ENCODE data around the gene OLFML2B. TPM values are rescaled to one million over a fixed set of nuclear protein-coding genes. Genes with fewer than 3 reads are reported as not detected.

OLFML2B gene
- total and polyA plus RNA-seq, 2 donors (not counting 1 experiment from before 2014, with no cell fraction given): 5.1 to 7.2 TPM

GRCh38 chr1:161966067-161966466 lies 57.6 kb downstream of the OLFML2B start:
- Histone ChIP-seq H3K36me3 (ENCODE audit: control insufficient read depth, insufficient read depth, low read length) (no peaks in the 10 kb centered on the region), H3K4me1 (ENCODE audit: control insufficient read depth, extremely low read depth, insufficient read depth, low read length) (peaks cover 9% of the 10 kb centered on the region), H4K20me1 (ENCODE audit: control insufficient read depth, extremely low read depth, insufficient read depth, low read length) (no peaks in the 10 kb centered on the region), H3K79me2 (ENCODE audit: control insufficient read depth, insufficient read depth, low read length) (no peaks in the 10 kb centered on the region), H3K27ac (ENCODE audit: insufficient read depth, low read length) (no peak overlapping the region), H3K4me2 (ENCODE audit: extremely low read depth, insufficient read depth, low read length) (no peak overlapping the region), H2AFZ (ENCODE audit: low read length) (no peak overlapping the region), H3K9ac (ENCODE audit: insufficient read depth, low read length) (no peak overlapping the region), H3K27me3 (ENCODE audit: control insufficient read depth, insufficient read depth, low read length) (no peaks in the 10 kb centered on the region), H3K4me3 (replicated peaks in 1 of 4; ENCODE audit: control extremely low read depth in 1 of 4, insufficient read depth in 1 of 4, low read depth in 3 of 4, low read length in 4 of 4) (no peak overlapping the region), H3K9me3 (ENCODE audit: control insufficient read depth, insufficient read depth, low read depth, low read length) (no peaks in the 10 kb centered on the region)
- no peak for TF ChIP-seq CTCF (conservative IDR thresholded peaks at IDR 0.05 in 1 of 2, IDR thresholded peaks at IDR 0.05 in 1 of 2; ENCODE audit: low read depth in 1 of 2, low read length in 2 of 2)
- TF ChIP-seq EZH2 (IDR thresholded peaks at IDR 0.05; ENCODE audit: low read length, missing control alignments): no peak
- DNase-seq (ENCODE audit: low read depth in 2 of 2): peak in 1 of 2 donors; percentile 38

GRCh38 chr1:161962091-161962887 lies 61.4 kb downstream of the OLFML2B start:
- Histone ChIP-seq H3K27me3 (ENCODE audit: control insufficient read depth, insufficient read depth, low read length) (no peaks in the 10 kb centered on the region), H4K20me1 (ENCODE audit: control insufficient read depth, extremely low read depth, insufficient read depth, low read length) (no peaks in the 10 kb centered on the region), H2AFZ (ENCODE audit: low read length) (peak overlapping the region; percentile 57), H3K9ac (ENCODE audit: insufficient read depth, low read length) (peak overlapping the region; percentile 72), H3K4me1 (ENCODE audit: control insufficient read depth, extremely low read depth, insufficient read depth, low read length) (peaks cover 9% of the 10 kb centered on the region), H3K36me3 (ENCODE audit: control insufficient read depth, insufficient read depth, low read length) (no peaks in the 10 kb centered on the region), H3K27ac (ENCODE audit: insufficient read depth, low read length) (peak overlapping the region; percentile 97), H3K79me2 (ENCODE audit: control insufficient read depth, insufficient read depth, low read length) (no peaks in the 10 kb centered on the region), H3K9me3 (ENCODE audit: control insufficient read depth, insufficient read depth, low read depth, low read length) (no peaks in the 10 kb centered on the region), H3K4me2 (ENCODE audit: extremely low read depth, insufficient read depth, low read length) (peak overlapping the region; percentile 95), H3K4me3 (replicated peaks in 1 of 4; ENCODE audit: control extremely low read depth in 1 of 4, insufficient read depth in 1 of 4, low read depth in 3 of 4, low read length in 4 of 4) (peak overlapping the region; percentile 46 to 61 (median 58))
- TF ChIP-seq EZH2 (IDR thresholded peaks at IDR 0.05; ENCODE audit: low read length, missing control alignments): no peak
- peak; percentile 81 to 91 for DNase-seq (ENCODE audit: low read depth in 2 of 2)

GRCh38 chr1:161958425-161958824 lies 65.2 kb downstream of the OLFML2B start:
- Histone ChIP-seq H4K20me1 (ENCODE audit: control insufficient read depth, extremely low read depth, insufficient read depth, low read length) (no peaks in the 10 kb centered on the region), H3K9ac (ENCODE audit: insufficient read depth, low read length) (no peak overlapping the region), H3K4me3 (replicated peaks in 1 of 4; ENCODE audit: control extremely low read depth in 1 of 4, insufficient read depth in 1 of 4, low read depth in 3 of 4, low read length in 4 of 4) (no peak overlapping the region), H3K36me3 (ENCODE audit: control insufficient read depth, insufficient read depth, low read length) (no peaks in the 10 kb centered on the region), H3K27me3 (ENCODE audit: control insufficient read depth, insufficient read depth, low read length) (no peaks in the 10 kb centered on the region), H2AFZ (ENCODE audit: low read length) (no peak overlapping the region), H3K4me1 (ENCODE audit: control insufficient read depth, extremely low read depth, insufficient read depth, low read length) (peaks cover 15% of the 10 kb centered on the region), H3K79me2 (ENCODE audit: control insufficient read depth, insufficient read depth, low read length) (no peaks in the 10 kb centered on the region), H3K4me2 (ENCODE audit: extremely low read depth, insufficient read depth, low read length) (no peak overlapping the region), H3K9me3 (ENCODE audit: control insufficient read depth, insufficient read depth, low read depth, low read length) (no peaks in the 10 kb centered on the region), H3K27ac (ENCODE audit: insufficient read depth, low read length) (no peak overlapping the region)
- peak in 1 of 2 donors; percentile 79 for DNase-seq (ENCODE audit: low read depth in 2 of 2)
- TF ChIP-seq EZH2 (IDR thresholded peaks at IDR 0.05; ENCODE audit: low read length, missing control alignments) (no peak), CTCF (conservative IDR thresholded peaks at IDR 0.05 in 1 of 2, IDR thresholded peaks at IDR 0.05 in 1 of 2; ENCODE audit: low read depth in 1 of 2, low read length in 2 of 2) (no peak)
